Measurements from ENCODE around the gene ZSCAN10.

ZSCAN10 gene

DNA sequence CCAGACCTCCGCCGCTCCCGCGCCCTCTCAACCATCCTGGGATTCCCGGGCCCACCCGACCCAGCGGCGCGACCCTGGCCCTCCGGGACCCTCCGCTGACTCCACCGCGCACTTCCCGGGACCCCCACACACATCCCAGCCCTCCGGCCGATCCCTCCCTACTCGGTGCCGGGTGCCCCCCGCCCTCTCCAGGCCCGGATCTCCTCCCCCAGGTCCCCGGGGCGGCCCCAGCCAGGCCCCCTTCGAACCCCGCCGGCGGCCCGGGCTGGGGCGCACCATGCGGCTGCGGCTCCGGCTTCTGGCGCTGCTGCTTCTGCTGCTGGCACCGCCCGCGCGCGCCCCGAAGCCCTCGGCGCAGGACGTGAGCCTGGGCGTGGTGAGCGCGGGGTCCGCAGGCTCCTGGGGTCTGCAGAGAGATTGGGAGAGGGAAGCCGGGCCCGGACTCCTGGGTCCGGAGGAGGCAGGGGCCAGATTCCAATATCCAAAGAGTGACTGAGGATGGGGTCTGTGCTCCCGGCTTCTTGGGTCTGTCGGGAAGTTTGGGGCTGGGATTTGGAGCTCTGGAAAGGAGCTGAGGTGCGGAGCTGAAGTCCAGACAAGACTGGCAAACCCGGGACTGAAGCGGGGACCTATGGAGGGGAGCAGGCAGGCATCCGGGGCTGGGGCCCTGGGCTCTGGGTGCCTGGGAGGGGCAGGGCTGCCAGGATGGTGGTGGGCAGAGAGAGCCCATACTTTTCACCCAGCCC, 52.3 kb downstream of the ZSCAN10 start:
- no peak for DNase-seq (ENCODE audit: low read depth)

DNA sequence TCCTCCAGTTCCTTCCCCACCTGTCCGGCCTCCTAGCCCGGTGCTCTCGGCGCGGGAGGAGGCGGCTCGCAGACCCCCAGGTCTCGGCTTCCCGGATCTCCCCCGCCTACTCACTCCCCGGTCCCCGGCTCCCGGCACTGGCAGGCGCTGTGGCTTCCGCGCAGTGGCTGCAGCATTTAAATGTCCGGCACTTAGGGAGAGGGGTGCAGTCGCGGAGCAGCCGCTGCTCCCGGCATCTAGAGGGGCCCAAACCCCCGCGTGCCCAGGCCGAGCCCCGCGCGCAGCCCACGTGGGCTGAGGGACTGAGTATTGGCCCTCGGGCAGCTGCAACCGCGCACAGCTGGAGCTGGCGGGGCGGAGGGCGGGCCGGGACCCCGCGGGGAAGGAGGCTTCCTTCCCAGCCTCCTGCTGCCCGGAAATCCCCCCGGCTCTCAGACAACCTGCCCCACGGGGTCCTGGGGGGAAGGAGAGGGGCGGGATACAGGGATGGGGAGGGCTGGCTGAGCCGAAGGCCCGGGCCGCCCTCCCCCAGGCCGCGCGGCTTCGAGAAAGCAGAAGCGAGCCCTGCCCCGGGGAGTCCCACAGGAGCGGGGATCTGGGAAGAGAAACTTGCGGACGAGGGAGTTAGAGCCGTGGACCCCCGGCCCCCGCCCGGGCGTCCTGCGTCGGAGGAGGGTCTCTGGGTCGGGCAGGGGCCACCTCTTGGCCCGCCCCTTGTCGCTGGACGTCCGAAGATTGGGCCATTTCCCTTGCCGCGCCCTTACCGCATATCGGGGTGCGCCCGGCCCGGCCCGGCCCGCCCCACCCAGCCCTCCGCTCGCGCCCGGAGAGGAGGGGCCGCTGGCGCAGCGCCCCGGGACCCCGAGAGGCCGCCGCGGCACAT, 53.1 kb downstream of the ZSCAN10 start, which contains the start of gene MMP25:
Gene MMP25 (plus strand): TSS at position 804 of the 883 bp plus-strand sequence. CDS start 357 bp downstream, outside the sequence.
- no peak for DNase-seq (ENCODE audit: low read depth)

DNA sequence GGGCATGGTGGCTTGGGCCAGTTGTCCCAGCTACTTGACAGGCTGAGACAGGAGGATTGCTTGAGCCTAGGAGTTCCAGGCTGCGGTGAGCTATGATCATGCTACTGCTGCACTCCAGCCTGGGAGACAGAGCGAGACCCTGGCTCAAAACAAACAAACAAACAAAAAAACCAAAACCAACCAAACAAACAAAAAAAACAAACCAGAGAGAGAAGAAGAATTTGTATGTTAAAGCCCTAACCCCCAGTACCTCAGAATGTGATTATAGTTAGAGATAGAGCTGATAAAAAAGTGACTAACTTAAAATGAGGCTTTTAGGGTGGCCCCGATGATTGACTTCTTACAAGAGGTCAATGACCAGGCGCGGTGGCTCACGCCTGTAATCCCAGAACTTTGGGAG, 54.4 kb downstream of the ZSCAN10 start:
- DNase-seq (ENCODE audit: low read depth) = no peak

DNA sequence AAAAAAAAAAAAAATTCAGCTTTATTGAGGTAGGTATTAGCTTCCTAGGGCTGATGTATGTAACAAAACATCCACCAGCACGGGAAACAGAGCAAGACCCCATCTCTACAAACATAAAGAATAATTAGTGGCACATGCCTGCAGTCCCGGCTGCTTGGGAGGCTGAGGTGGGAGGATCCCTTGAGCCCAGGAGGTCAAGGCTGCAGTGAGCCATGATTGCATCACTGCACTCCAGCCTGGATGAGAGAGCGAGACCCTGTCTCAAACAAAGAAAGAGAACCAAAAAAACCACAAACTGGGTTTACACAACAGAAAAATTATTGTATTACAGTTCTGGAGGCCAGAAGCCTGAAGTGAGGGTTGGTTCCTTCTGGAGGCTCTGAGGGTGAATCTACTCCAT, 56.7 kb downstream of the ZSCAN10 start:
- no peak for DNase-seq (ENCODE audit: low read depth)

DNA sequence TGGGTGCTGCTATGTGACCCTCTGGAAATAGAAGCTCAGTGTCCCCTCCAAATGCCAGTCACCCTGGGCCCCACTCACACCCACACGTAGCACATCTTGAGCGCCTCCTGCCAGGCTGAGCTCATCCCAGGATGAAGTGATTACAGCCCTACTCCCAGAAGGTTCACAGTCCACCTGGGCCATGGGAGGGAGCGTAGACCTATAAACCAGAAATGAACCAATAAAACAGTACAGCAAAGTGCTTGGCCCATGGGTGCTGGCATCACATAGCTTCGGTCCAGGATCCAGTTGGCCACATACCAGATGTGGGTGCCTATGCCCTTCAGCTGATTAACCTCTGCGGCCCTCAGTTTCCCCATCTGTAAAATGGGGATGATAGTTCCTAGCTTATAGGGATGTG, 60.2 kb downstream of the ZSCAN10 start:
- DNase-seq (ENCODE audit: low read depth) = no peak

All from fibroblast of gingiva (primary cell).